PC-9 (cell line): ENCODE data around the gene DPP10. TPM values are rescaled to one million over a fixed set of nuclear protein-coding genes. Genes with fewer than 3 reads are reported as not detected.

Experiments used
- BruUV-seq: library from RNA; stranded (reverse); fragments of 400-500 nt; replicated peaks from 2 replicates; lab custom pipeline; 2021; lab: Mats Ljungman, UMichigan
- CTCF ChIA-PET: fragments of 300-600 bp; sonication (Branson Sonifier 250); formaldehyde crosslinking; loops from one replicate; lab custom pipeline; 2022; ENCODE audit warnings: antibody characterized with exemption; lab: Charles Lee
- POLR2A ChIA-PET: fragments of 300-600 bp; sonication (Branson Sonifier 250); formaldehyde crosslinking; loops from one replicate; lab custom pipeline; 2022; ENCODE audit warnings: antibody characterized with exemption; ENCODE audit not compliant: unreplicated experiment; lab: Charles Lee
- DNase-seq, 2 experiments: peaks; one replicate each; pipeline versions ENCODE4 v3.0.0 to v3.0.0-alpha.2; 2015 to 2022; ENCODE audit warnings: mixed read lengths in 1 of 2
- H2AFZ ChIP-seq: fragments of 200-600 bp; sonication (generic); 2 replicates; pipeline ENCODE4 v1.8.1; 2017; ENCODE audit warnings: antibody characterized with exemption
- H3F3A ChIP-seq: fragments of 200-600 bp; sonication (generic); 2 replicates; pipeline ENCODE4 v1.8.1; 2017; ENCODE audit warnings: antibody characterized with exemption, mild to moderate bottlenecking, low read depth; ENCODE audit not compliant: insufficient read depth
- H3K27ac ChIP-seq: fragments of 200-600 bp; sonication (generic); 2 replicates; pipeline ENCODE4 v1.6.1; 2016; ENCODE audit warnings: mixed run types
- H3K27me3 ChIP-seq: fragments of 200-600 bp; sonication (generic); 2 replicates; pipeline ENCODE4 v1.6.1; 2016; ENCODE audit warnings: low read depth, mixed run types; ENCODE audit not compliant: insufficient read depth
- H3K36me3 ChIP-seq: fragments of 200-600 bp; sonication (generic); 2 replicates; pipeline ENCODE4 v1.6.1; 2016; ENCODE audit warnings: low read depth, mixed run types
- H3K4me1 ChIP-seq: fragments of 200-600 bp; sonication (generic); replicated peaks from 2 replicates; pipeline ENCODE4 v1.6.1; 2016; ENCODE audit warnings: mixed run types; ENCODE audit not compliant: insufficient read depth
- H3K4me2 ChIP-seq: fragments of 200-600 bp; sonication (generic); 2 replicates; pipeline ENCODE4 v1.6.1; 2017; ENCODE audit warnings: mixed run types
- H3K4me3 ChIP-seq: fragments of 200-600 bp; sonication (generic); 2 replicates; pipeline ENCODE4 v1.6.1; 2016; ENCODE audit warnings: mixed run types
- H3K79me2 ChIP-seq: fragments of 200-600 bp; sonication (generic); 2 replicates; pipeline ENCODE4 v1.6.1; 2017; ENCODE audit warnings: low read depth, mixed run types
- H3K9me2 ChIP-seq: fragments of 200-600 bp; sonication (generic); 2 replicates; pipeline ENCODE4 v1.8.1; 2017; ENCODE audit warnings: mild to moderate bottlenecking; ENCODE audit not compliant: insufficient read depth
- H3K9me3 ChIP-seq: fragments of 200-600 bp; sonication (generic); 2 replicates; pipeline ENCODE4 v1.8.1; 2016; ENCODE audit warnings: low read depth; ENCODE audit not compliant: insufficient read depth
- H4K20me1 ChIP-seq: fragments of 200-600 bp; sonication (generic); 2 replicates; pipeline ENCODE4 v1.8.1; 2017; ENCODE audit not compliant: insufficient read depth
- CTCF ChIP-seq: fragments of 200-600 bp; sonication (generic); conservative IDR thresholded peaks from 2 replicates; pipeline ENCODE4 v1.6.1; 2017; ENCODE audit warnings: mixed run types, antibody characterized with exemption, mild to moderate bottlenecking, moderate library complexity
- EZH2 ChIP-seq: fragments of 200-600 bp; sonication (generic); IDR thresholded peaks from 2 replicates; pipeline ENCODE4 v1.8.0; 2017; ENCODE audit warnings: antibody characterized with exemption, low read depth
- intact Hi-C: fragments of 100-400 bp; cut with micrococcal nuclease; formaldehyde crosslinking; loops from one replicate; pipeline ENCODE4 v1.10.0; 2022; ENCODE audit not compliant: unreplicated experiment
- total RNA-seq: library from RNA; stranded (reverse); gene quantifications from 2 replicates; pipeline ENCODE4 v1.2.3, GENCODE V29; 2021

DPP10 gene
- total RNA-seq, 1 experiment from 2014 or later = not detected

- H3K9me3 ChIP-seq = no peaks in the 10 kb centered on the region
- H3K36me3 ChIP-seq = no peaks in the 10 kb centered on the region
- ChIA-PET POLR2A (no interaction called here), CTCF (no interaction called here)
- H3K79me2 ChIP-seq = no peaks in the 10 kb centered on the region
- H3K27me3 ChIP-seq = no peaks in the 10 kb centered on the region
- intact Hi-C loops = no loop called here
- no peak overlapping the region for H3K4me3 ChIP-seq
- no peak overlapping the region for H3K4me2 ChIP-seq
- no peak overlapping the region for H3K27ac ChIP-seq
- no TSS peak for BruUV-seq
- H2AFZ ChIP-seq = no peak overlapping the region
- DNase-seq = no peak
- TF ChIP-seq EZH2 = no peak
- no peak for TF ChIP-seq CTCF
- H3F3A ChIP-seq = no peaks in the 10 kb centered on the region
- H4K20me1 ChIP-seq = no peaks in the 10 kb centered on the region
- no peaks in the 10 kb centered on the region; the same call in 1 of the 2 replicates for H3K9me2 ChIP-seq
- no peaks in the 10 kb centered on the region for H3K4me1 ChIP-seq
Observed at GRCh38 chr2:114659880-114660279, 217.4 kb downstream of the DPP10 start.

GRCh38 chr2:114661971-114662939 is 219.8 kb downstream of the DPP10 start:
- H3K79me2 ChIP-seq = no peaks in the 10 kb centered on the region
- H3K36me3 ChIP-seq = no peaks in the 10 kb centered on the region
- no peaks in the 10 kb centered on the region for H4K20me1 ChIP-seq
- no peaks in the 10 kb centered on the region for H3K9me2 ChIP-seq
- H3K27me3 ChIP-seq = no peaks in the 10 kb centered on the region
- H2AFZ ChIP-seq = no peak overlapping the region
- no peak for TF ChIP-seq EZH2
- intact Hi-C loops = no loop called here
- no peaks in the 10 kb centered on the region for H3F3A ChIP-seq
- no peak overlapping the region for H3K4me2 ChIP-seq
- no TSS peak for BruUV-seq
- no peak overlapping the region for H3K27ac ChIP-seq
- H3K4me3 ChIP-seq = no peak overlapping the region
- CTCF ChIA-PET = no interaction called here
- POLR2A ChIA-PET = no interaction called here
- DNase-seq = no peak
- H3K9me3 ChIP-seq = no peaks in the 10 kb centered on the region
- no peaks in the 10 kb centered on the region for H3K4me1 ChIP-seq

- no peak for DNase-seq
- Histone ChIP-seq H3K27me3 (no peaks in the 10 kb centered on the region), H3K4me2 (no peak overlapping the region), H3K27ac (no peak overlapping the region), H2AFZ (no peak overlapping the region), H3K36me3 (no peaks in the 10 kb centered on the region), H3K9me2 (no peaks in the 10 kb centered on the region), H3K9me3 (no peaks in the 10 kb centered on the region), H4K20me1 (no peaks in the 10 kb centered on the region), H3K4me1 (no peaks in the 10 kb centered on the region), H3K79me2 (no peaks in the 10 kb centered on the region), H3F3A (no peaks in the 10 kb centered on the region), H3K4me3 (no peak overlapping the region)
- TF ChIP-seq EZH2 (no peak), CTCF (no peak)
- CTCF ChIA-PET = no interaction called here
- POLR2A ChIA-PET = no interaction called here
- intact Hi-C loops = no loop called here
- no TSS peak for BruUV-seq
Observed at GRCh38 chr2:114668415-114668814, 226.0 kb downstream of the DPP10 start.
